ENCODE results near the gene LINGO4.
"Not testable (repeated sequence)": the region's sequence is repeated elsewhere in the genome, so short reads cannot be mapped to it uniquely, and the experiment has no call there.

The LINGO4 gene

DNA sequence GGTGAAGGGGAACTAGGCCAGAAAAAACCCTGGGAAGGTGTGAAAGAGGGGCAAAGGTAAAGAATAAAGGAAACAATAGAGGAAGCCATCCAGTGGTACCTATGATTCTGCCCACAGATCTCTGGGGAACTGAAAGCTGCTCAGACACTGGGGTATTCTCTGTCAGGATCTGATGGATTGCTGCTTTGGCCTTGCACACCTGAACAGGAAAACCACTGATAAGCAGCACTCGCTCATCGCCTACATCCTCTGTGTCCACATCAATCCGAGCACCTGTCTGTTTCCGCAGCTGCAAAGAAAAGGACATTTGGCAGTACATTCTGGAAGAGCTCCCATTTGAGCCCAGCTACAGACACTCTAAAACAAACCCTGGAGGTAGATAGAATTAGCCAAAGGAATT is 25.4 kb downstream of the LINGO4 start:
- no peak overlapping the region for H3K4me3 ChIP-seq (ENCODE audit: control insufficient read depth, low read depth, low read length)
- no peak for DNase-seq (ENCODE audit: low read depth)
- TF ChIP-seq, protein P1, sequence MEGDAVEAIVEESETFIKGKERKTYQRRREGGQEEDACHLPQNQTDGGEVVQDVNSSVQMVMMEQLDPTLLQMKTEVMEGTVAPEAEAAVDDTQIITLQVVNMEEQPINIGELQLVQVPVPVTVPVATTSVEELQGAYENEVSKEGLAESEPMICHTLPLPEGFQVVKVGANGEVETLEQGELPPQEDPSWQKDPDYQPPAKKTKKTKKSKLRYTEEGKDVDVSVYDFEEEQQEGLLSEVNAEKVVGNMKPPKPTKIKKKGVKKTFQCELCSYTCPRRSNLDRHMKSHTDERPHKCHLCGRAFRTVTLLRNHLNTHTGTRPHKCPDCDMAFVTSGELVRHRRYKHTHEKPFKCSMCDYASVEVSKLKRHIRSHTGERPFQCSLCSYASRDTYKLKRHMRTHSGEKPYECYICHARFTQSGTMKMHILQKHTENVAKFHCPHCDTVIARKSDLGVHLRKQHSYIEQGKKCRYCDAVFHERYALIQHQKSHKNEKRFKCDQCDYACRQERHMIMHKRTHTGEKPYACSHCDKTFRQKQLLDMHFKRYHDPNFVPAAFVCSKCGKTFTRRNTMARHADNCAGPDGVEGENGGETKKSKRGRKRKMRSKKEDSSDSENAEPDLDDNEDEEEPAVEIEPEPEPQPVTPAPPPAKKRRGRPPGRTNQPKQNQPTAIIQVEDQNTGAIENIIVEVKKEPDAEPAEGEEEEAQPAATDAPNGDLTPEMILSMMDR (IDR thresholded peaks at IDR 0.05; ENCODE audit: control insufficient read depth, insufficient read depth, low read depth, low read length, missing control alignments) = no peak

DNA sequence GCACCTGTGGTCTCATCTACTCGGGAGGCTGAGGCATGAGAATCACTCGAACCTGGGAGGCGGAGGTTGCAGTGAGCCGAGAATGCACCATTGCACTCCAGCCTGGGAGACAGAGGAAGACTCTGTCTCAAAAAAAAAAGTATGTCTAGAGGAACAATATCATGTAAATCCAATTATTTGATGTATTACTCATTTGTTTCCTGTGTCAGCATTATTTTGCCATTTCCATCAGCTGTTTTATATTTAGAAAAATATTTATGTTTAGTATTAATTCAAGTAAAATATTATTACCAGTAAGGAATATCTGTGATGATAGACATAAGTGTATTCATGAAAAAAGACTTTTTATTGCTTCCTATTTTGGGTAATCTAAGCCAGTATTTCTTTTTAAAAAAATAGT is 27.9 kb downstream of the LINGO4 start:
- TF ChIP-seq, protein P1 (IDR thresholded peaks at IDR 0.05; ENCODE audit: control insufficient read depth, insufficient read depth, low read depth, low read length, missing control alignments) = no peak
- no peak for DNase-seq (ENCODE audit: low read depth)
- H3K4me3 ChIP-seq (ENCODE audit: control insufficient read depth, low read depth, low read length) = no peak overlapping the region

DNA sequence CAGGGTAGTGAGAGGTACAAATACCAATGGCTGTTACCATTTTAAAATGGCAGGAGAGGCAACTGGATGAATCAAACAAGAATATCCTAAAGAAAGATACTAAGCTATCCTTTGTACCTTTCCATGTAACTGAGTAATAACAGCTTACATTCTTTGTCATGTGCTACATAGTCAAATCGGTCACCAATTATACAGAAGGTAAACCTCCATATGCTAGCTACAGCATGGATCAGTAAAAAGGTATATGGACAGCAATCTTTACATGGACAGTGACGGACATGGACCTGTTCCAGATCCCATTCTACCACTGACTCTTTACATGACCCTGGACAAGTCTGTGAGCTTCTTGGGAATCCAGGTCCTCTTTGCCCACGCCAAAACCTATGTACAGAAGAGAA is 28.6 kb downstream of the LINGO4 start:
- TF ChIP-seq, protein P1 (IDR thresholded peaks at IDR 0.05; ENCODE audit: control insufficient read depth, insufficient read depth, low read depth, low read length, missing control alignments) = no peak
- DNase-seq (ENCODE audit: low read depth) = no peak
- H3K4me3 ChIP-seq (ENCODE audit: control insufficient read depth, low read depth, low read length) = no peak overlapping the region

DNA sequence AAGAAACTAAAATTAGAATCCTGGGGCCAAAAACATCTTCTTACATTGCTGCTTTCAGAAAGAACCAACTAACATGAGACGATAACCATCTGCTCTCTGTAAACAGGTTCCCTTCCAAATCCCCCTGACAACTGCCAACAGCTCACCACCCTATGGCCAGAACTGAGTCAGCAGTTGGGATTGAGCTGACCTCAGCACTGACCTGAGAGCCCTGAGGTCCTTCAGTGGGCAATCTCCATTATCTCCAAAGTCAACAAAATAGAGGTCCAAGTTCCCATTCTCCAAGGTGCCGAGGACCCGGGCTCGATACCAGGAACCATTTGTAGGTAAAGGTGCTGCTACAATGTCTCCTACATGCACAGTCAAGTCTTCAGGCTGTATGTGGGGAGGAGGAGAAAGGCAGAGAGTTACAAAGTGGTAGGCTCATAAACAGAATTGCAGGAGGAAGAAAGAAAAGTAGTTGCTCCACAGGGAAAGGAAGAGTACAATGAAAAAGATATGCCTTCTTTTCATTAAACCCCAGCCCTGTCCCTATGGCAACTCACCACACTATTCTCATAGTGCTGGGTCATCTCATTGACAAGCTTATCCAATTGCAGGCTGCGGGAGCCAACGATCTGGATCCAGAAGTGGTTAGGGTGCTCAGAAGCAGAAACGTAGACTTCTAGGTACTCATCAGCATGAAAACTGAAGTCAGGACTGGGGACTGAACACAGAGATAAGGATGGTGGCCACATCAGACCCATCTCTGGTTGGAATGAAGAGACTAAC is 29.1 kb downstream of the LINGO4 start:
- no peak overlapping the region for H3K4me3 ChIP-seq (ENCODE audit: control insufficient read depth, low read depth, low read length)
- DNase-seq (ENCODE audit: low read depth) = no peak
- TF ChIP-seq, protein P1 (IDR thresholded peaks at IDR 0.05; ENCODE audit: control insufficient read depth, insufficient read depth, low read depth, low read length, missing control alignments) = no peak

DNA sequence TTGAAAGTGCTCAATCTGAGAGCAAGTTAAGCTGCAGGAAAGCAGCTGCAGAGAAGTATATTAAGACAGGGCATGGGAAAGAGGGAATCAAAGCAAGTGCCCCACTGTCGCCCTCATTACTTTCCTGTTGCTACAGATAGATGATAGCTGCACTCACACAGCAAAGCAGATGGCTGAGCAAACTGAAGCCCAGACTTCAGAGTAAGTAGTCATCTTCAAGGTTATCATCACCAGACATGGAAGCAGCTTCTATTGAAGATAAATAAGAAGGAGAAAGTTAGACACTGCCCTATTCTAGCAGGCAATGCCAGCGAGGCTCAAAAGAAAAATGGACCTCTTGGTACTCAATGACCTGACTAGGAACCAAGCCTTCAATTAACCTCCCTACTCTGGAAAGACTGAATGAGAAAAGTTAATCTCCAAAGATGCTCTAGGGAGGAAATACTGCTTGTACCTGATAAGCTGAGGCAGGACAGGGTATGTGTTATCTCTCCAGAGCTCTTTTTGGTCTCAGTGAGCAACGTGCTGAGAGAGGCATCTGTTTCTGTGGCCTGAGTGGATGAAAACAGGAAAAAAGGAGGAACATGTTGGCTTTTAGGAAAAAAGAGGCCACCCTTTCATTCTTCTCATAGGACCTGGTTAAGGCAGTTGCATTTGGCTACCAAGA is 30.8 kb downstream of the LINGO4 start:
- no peak for DNase-seq (ENCODE audit: low read depth)
- TF ChIP-seq, protein P1 (IDR thresholded peaks at IDR 0.05; ENCODE audit: control insufficient read depth, insufficient read depth, low read depth, low read length, missing control alignments) = no peak
- H3K4me3 ChIP-seq (ENCODE audit: control insufficient read depth, low read depth, low read length) = no peak overlapping the region

DNA sequence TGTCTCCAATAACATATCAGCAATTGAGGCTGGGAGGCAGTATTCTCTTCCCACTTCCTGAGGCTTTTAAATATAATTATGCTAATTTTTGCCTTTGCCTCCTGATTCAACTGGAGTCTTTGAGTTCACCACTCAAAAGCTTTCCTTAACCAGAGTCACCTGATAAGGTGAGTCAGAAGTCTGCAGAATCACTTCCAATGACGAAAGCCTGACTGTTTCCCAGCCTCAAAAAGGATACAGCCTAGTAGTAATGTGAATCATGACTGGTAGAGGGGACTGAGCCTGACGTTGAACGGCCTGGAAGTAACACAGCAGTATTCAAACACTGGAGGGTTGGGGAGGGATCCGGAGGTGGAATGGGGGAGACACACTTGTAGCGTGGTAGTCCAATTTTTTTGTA is 31.5 kb downstream of the LINGO4 start:
- TF ChIP-seq, protein P1 (IDR thresholded peaks at IDR 0.05; ENCODE audit: control insufficient read depth, insufficient read depth, low read depth, low read length, missing control alignments) = no peak
- no peak for DNase-seq (ENCODE audit: low read depth)
- H3K4me3 ChIP-seq (ENCODE audit: control insufficient read depth, low read depth, low read length) = no peak overlapping the region

DNA sequence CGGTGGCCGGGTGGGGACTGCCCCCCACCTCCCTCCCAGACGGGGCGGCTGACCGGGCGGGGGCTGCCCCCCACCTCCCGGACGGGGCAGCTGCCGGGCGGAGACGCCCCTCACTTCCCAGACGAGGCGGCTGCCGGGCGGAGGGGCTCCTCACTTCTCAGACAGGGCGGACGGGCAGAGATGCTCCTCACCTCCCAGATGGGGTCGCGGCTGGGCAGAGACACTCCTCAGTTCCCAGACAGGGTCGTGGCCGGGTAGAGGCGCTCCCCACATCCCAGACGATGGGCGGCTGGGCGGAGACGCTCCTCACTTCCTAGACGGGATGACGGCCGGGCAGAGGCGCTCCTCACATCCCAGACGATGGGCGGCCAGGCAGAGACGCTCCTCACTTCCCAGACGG is 35.9 kb downstream of the LINGO4 start:
- not testable (repeated sequence) for DNase-seq (ENCODE audit: low read depth); H3K4me3 ChIP-seq (ENCODE audit: control insufficient read depth, low read depth, low read length)

DNA sequence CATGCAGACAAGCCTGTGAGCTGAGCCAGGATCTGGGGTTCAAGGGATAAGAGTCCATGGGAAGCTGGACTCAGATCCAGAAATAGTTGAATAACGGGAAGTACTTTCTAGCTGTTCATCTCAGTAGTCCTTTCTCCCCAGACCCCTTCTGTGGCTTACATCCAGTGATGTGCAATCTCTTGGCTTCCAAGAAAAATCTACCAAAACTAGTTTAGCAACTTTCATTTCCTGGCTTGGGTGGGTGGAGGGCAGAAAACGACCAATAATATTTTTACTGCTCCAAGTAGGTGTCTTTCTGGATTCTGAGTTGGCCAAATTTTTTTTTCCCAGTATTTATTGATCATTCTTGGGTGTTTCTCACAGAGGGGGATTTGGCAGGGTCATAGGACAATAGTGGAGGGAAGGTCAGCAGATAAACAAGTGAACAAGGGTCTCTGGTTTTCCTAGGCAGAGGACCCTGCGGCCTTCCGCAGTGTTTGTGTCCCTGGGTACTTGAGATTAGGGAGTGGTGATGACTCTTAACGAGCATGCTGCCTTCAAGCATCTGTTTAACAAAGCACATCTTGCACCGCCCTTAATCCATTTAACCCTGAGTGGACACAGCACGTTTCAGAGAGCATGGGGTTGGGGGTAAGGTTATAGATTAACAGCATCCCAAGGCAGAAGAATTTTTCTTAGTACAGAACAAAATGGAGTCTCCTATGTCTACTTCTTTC is 36.7 kb downstream of the LINGO4 start:
- DNase-seq (ENCODE audit: low read depth); H3K4me3 ChIP-seq (ENCODE audit: control insufficient read depth, low read depth, low read length): not testable (repeated sequence)

All from AG09309 (cell line).